Kidney epithelial cell (primary cell): ENCODE measurements around the gene HDGFL2. TPM values are rescaled to one million over a fixed set of nuclear protein-coding genes. Genes with fewer than 3 reads are reported as not detected.

ENCODE experiments used
- DNase-seq: peaks from one replicate; pipeline ENCODE4 v3.0.0-alpha.2; 2010; ENCODE audit warnings: low read depth
- H3K27me3 ChIP-seq: 2 replicates; pipeline ENCODE4 v1.6.0; 2011; ENCODE audit warnings: low read length; ENCODE audit not compliant: control insufficient read depth, insufficient read depth
- H3K36me3 ChIP-seq: 2 replicates; pipeline ENCODE4 v1.5.1; 2011; ENCODE audit warnings: low read length; ENCODE audit not compliant: control insufficient read depth, insufficient read depth
- H3K4me3 ChIP-seq: 2 replicates; pipeline ENCODE4 v1.5.1; 2011; ENCODE audit warnings: low read depth, mild to moderate bottlenecking, control low read depth, low read length
- CTCF ChIP-seq: IDR thresholded peaks from 2 replicates; pipeline ENCODE4 v1.5.1; 2011; ENCODE audit warnings: mild to moderate bottlenecking, moderate library complexity, low read length, control low read depth, inconsistent platforms; ENCODE audit not compliant: insufficient read depth, poor library complexity, severe bottlenecking
- total RNA-seq: library from RNA; depleted of rRNA; stranded (reverse); fragments of >200 nt; gene quantifications from 2 replicates; pipeline ENCODE4 v1.2.3, GENCODE V29; 2015

The HDGFL2 gene
- total RNA-seq, 1 donor from 2014 or later = 82.0 TPM

- H3K36me3 ChIP-seq = peaks cover 9% of the 10 kb centered on the region
- no peak for TF ChIP-seq CTCF
- DNase-seq = no peak
These were observed 22.0 kb downstream of the HDGFL2 start for GRCh38 chr19:4493929-4494690.

GRCh38 chr19:4494691-4495064 lies 22.6 kb downstream of the HDGFL2 start:
- Histone ChIP-seq H3K4me3 (no peak overlapping the region), H3K36me3 (peaks cover 8% of the 10 kb centered on the region), H3K27me3 (no peaks in the 10 kb centered on the region)
- no peak for TF ChIP-seq CTCF
- no peak for DNase-seq

More at GRCh38 chr19:4493929-4494690, 22.0 kb downstream of the HDGFL2 start:
- H3K4me3 ChIP-seq = no peak overlapping the region
- H3K27me3 ChIP-seq = no peaks in the 10 kb centered on the region

- Histone ChIP-seq H3K27me3 (no peaks in the 10 kb centered on the region), H3K36me3 (peaks cover 7% of the 10 kb centered on the region), H3K4me3 (no peak overlapping the region)
- peak; percentile 35 for TF ChIP-seq CTCF
- no peak for DNase-seq
These were observed 23.4 kb downstream of the HDGFL2 start for GRCh38 chr19:4495471-4495870.

- H3K4me3 ChIP-seq = no peak overlapping the region
- H3K27me3 ChIP-seq = no peaks in the 10 kb centered on the region
- DNase-seq = no peak
- no peak for TF ChIP-seq CTCF
- peaks cover 7% of the 10 kb centered on the region for H3K36me3 ChIP-seq
These were observed 24.2 kb downstream of the HDGFL2 start for GRCh38 chr19:4496304-4496703.

- Histone ChIP-seq H3K36me3 (peaks cover 1% of the 10 kb centered on the region), H3K27me3 (no peaks in the 10 kb centered on the region), H3K4me3 (no peak overlapping the region)
- DNase-seq = no peak
- no peak for TF ChIP-seq CTCF
These were observed 25.8 kb downstream of the HDGFL2 start for GRCh38 chr19:4497770-4498389.

- no peak for DNase-seq
- Histone ChIP-seq H3K36me3 (peaks cover 1% of the 10 kb centered on the region), H3K4me3 (no peak overlapping the region), H3K27me3 (no peaks in the 10 kb centered on the region)
- no peak for TF ChIP-seq CTCF
These were observed 26.6 kb downstream of the HDGFL2 start for GRCh38 chr19:4498694-4499093.
